Colon (tissue), 2 donors: Measurements from ENCODE around the gene PM20D1.
"Not testable (repeated sequence)": the region's sequence is repeated elsewhere in the genome, so short reads cannot be mapped to it uniquely, and the experiment has no call there.

Source experiments
- FAIRE-seq: peaks from 2 replicates; lab custom pipeline; 2012; peaks lifted over from hg19 to GRCh38; lab: Jason Lieb, UNC
- donor health status: control.
- donor health status: control.

PM20D1 gene

GRCh38 chr1:205849619-205850355 lies at the start of gene PM20D1:
Gene PM20D1, minus strand, starts transcription at chr1:205850132. Its CDS starts 60 bp downstream, at chr1:205850072.
- FAIRE-seq: no peak

- no peak for FAIRE-seq
These were observed 46.4 kb upstream of the PM20D1 start for GRCh38 chr1:205896351-205896750.

- FAIRE-seq: not testable (repeated sequence)
These were observed 44.2 kb upstream of the PM20D1 start for GRCh38 chr1:205894119-205894518.

- not testable (repeated sequence) for FAIRE-seq
These were observed 42.2 kb upstream of the PM20D1 start for GRCh38 chr1:205892175-205892574.

GRCh38 chr1:205891481-205891880 lies 41.5 kb upstream of the PM20D1 start:
- FAIRE-seq: not testable (repeated sequence)

- FAIRE-seq: not testable (repeated sequence)
These were observed 40.7 kb upstream of the PM20D1 start for GRCh38 chr1:205890631-205891030.

GRCh38 chr1:205889706-205890105 lies 39.8 kb upstream of the PM20D1 start:
- FAIRE-seq: not testable (repeated sequence)

GRCh38 chr1:205889006-205889405 lies 39.1 kb upstream of the PM20D1 start:
- not testable (repeated sequence) for FAIRE-seq

- FAIRE-seq: no peak
These were observed 33.9 kb upstream of the PM20D1 start for GRCh38 chr1:205883792-205884191.

GRCh38 chr1:205880923-205881322 lies 31.0 kb upstream of the PM20D1 start:
- FAIRE-seq: no peak

- no peak for FAIRE-seq
These were observed 30.0 kb upstream of the PM20D1 start for GRCh38 chr1:205879974-205880373.

GRCh38 chr1:205878026-205878425 lies 28.1 kb upstream of the PM20D1 start:
- FAIRE-seq: no peak

GRCh38 chr1:205873148-205873547 lies 23.2 kb upstream of the PM20D1 start:
- FAIRE-seq: not testable (repeated sequence)

- FAIRE-seq: no peak
These were observed 20.3 kb upstream of the PM20D1 start for GRCh38 chr1:205870236-205870635.

GRCh38 chr1:205861540-205861939 lies 11.6 kb upstream of the PM20D1 start:
- FAIRE-seq: no peak

- FAIRE-seq: no peak
These were observed 8.4 kb upstream of the PM20D1 start for GRCh38 chr1:205858141-205858961.

- not testable (repeated sequence) for FAIRE-seq
These were observed 7.6 kb upstream of the PM20D1 start for GRCh38 chr1:205857501-205857900.

- no peak for FAIRE-seq
These were observed 6.5 kb upstream of the PM20D1 start for GRCh38 chr1:205856433-205856832.

- no peak for FAIRE-seq
These were observed 3.0 kb upstream of the PM20D1 start for GRCh38 chr1:205852969-205853368.

GRCh38 chr1:205851993-205852392 lies 2.1 kb upstream of the PM20D1 start:
- no peak for FAIRE-seq

GRCh38 chr1:205843036-205843859 lies 6.7 kb downstream of the PM20D1 start:
- FAIRE-seq: no peak

GRCh38 chr1:205842229-205842628 lies 7.7 kb downstream of the PM20D1 start:
- no peak for FAIRE-seq
